HFF-Myc (cell line): ENCODE data around the gene LSM12.
"Not testable (repeated sequence)": the region's sequence is repeated elsewhere in the genome, so short reads cannot be mapped to it uniquely, and the experiment has no call there.

Experiments used
- DNase-seq: peaks from one replicate; pipeline ENCODE4 v3.0.0-alpha.2; 2011; ENCODE audit warnings: low read depth; ENCODE audit errors: extremely low read depth
- H3K4me3 ChIP-seq: replicated peaks from 2 replicates; pipeline ENCODE4 v1.5.1; 2011; ENCODE audit warnings: low read depth, mild to moderate bottlenecking, control low read depth, low read length
- TF ChIP-seq, protein P1 (sequence below): IDR thresholded peaks from 2 replicates; pipeline ENCODE4 v1.5.1; 2012; ENCODE audit warnings: mild to moderate bottlenecking, low read depth, low read length, control low read depth; ENCODE audit errors: missing control alignments

The LSM12 gene

GRCh38 chr17:44105941-44106340 is 39.5 kb upstream of the LSM12 start:
- H3K4me3 ChIP-seq, result no peak overlapping the region
- TF ChIP-seq, protein P1, sequence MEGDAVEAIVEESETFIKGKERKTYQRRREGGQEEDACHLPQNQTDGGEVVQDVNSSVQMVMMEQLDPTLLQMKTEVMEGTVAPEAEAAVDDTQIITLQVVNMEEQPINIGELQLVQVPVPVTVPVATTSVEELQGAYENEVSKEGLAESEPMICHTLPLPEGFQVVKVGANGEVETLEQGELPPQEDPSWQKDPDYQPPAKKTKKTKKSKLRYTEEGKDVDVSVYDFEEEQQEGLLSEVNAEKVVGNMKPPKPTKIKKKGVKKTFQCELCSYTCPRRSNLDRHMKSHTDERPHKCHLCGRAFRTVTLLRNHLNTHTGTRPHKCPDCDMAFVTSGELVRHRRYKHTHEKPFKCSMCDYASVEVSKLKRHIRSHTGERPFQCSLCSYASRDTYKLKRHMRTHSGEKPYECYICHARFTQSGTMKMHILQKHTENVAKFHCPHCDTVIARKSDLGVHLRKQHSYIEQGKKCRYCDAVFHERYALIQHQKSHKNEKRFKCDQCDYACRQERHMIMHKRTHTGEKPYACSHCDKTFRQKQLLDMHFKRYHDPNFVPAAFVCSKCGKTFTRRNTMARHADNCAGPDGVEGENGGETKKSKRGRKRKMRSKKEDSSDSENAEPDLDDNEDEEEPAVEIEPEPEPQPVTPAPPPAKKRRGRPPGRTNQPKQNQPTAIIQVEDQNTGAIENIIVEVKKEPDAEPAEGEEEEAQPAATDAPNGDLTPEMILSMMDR, result no peak
- no peak for DNase-seq

GRCh38 chr17:44105483-44105882 is 39.0 kb upstream of the LSM12 start:
- H3K4me3 ChIP-seq, result no peak overlapping the region
- DNase-seq, result no peak
- TF ChIP-seq, protein P1, result no peak

DNA sequence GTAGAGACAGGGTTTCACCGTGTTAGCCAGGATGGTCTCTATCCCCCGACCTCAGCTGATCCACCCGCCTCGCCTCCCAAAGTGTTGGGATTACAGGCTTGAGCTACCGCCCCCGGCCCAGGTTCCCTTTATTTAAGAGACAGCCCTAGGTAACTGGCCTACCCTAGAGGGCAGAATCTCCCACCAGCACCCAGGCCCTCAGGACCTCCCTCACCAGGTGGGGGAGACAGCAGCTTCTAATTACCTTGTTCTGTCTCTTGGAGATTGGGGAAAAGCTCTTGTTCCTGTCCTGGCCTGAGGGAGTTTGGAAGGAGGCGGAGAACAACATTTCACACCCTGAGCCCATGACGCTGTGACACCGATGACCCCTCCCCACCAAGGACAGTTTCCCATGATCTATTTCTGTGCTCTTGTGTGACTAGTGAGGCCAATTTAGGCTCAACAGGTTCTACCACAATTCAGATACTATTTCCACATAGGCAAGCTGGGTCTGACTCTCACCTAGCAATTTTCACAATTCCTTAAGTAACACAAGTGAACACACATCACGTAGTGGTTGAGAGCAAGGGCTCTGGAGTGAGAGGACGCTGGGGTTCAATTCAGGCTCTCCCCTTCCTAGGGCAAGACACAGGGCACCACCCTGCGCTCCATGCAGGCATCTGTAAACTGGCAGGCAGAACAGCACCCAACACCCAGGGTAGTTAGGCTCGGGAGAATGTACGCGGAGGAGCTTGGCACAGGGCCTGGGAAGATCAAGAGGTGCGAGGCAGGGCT is 36.6 kb upstream of the LSM12 start:
- no peak overlapping the region for H3K4me3 ChIP-seq
- TF ChIP-seq, protein P1, result no peak
- no peak for DNase-seq

GRCh38 chr17:44101858-44102257 is 35.4 kb upstream of the LSM12 start:
- not testable (repeated sequence) for H3K4me3 ChIP-seq, DNase-seq

DNA sequence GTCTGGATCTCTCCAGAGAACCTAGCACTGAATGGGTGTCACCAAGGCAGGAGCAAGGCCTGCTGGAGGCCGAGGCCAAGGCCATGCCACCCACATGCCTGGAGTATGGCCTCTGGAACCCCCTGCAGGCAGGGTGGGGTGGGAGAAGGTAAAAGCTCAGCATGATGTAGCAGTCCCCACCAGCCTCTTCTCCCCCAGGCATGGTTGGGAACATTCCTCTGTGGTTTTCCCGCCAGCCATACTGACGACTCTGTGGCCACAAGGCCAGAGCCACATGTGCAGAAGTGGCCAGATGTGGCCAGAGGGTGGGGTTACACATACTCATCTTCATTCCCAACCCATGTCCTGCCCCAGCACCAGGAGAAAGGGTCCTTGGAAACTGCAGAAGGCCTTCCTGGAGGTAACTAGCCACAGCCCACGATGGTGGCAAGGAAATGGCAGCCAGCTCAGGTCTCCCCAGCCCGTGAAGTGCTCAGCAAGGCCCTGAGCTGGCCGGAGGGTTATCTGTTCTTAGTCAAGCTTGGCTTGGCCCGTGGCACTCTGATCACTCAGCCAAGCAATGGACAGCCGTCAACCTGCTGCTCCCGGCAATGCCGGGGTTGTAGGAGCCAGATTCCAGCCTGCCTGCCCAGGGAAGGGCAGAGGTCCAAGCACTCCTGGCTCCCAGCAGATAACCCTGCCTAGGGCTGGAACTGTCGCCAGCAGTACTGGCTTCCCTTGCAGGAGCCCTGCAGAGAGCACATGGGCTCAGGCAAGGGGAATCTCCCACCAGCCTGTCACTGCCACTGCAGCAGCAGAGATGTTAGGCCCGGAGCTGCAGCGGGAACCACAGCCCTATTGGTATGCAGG is 30.9 kb upstream of the LSM12 start:
- H3K4me3 ChIP-seq, result no peak overlapping the region
- TF ChIP-seq, protein P1, result no peak
- DNase-seq, result peak; percentile 62

DNA sequence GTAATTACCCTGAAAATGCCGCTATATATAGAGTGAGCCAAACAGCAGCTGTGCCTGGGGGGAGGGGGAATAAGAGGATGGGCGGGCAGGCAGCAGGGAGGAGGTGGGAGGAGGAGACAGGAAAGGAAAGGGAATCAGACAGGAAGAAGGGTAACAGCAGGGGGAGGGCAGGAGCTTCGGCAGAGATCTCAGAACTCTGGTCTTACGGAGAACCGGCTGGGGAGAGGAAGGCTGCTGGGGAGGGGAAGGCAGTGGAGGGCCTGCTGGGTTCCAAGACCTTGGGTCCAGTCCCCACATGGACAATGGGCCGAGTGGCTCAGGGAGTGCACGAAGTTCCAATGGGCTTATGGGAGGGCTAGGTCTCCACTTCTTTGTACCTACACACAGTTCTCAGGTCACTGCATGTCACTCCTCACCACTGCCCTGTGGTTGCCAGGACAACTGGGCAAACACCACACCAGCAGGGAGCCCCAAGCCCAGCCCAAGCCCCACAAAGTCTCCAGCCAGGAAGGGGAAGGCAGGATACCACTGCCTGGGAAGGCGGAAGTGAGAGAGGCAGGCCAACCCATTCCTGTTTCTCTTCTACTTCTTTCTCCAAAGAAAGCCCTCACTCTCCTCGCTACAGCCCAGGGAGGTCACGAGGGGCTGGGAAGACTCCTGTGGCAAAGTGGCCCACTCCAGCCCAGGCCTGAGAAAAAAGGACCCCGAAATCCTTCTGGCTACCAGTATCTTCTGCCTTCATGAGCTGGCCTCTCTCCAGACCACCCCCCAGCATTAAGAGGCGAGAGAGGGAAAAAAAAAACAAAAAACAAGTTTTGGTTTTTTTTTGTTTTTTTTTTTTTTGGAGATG is 29.4 kb upstream of the LSM12 start:
- peak overlapping the region; percentile 30 for H3K4me3 ChIP-seq
- TF ChIP-seq, protein P1, result peak; percentile 9

DNA sequence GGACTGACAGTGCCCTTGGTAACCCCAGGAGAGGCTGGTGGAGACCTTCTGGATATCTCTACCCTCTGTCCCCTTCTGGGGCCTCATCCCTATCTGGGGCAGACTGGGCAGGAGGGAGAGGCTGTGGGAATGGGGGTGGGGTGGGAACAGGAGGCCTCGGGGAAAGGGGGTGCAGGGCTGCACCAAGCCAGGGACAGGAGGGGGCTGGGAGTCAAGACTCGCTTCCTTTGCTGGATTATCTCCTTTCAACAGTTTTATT is 28.8 kb upstream of the LSM12 start:
- no peak for DNase-seq
- H3K4me3 ChIP-seq, result no peak overlapping the region
- TF ChIP-seq, protein P1, result no peak

More for the DNA sequence above, 29.4 kb upstream of the LSM12 start:
- peak; percentile 80 for DNase-seq
